CD4-positive, CD25-positive, alpha-beta regulatory T cell (primary cell): ENCODE results near the gene AGMO. TPM values are rescaled to one million over a fixed set of nuclear protein-coding genes. Genes with fewer than 3 reads are reported as not detected.
A peak's percentile ranks its signal among the peaks of the same experiment; 100 is the strongest.

ENCODE experiments used
- ATAC-seq, 2 donors: fragments of 150-1000 bp; cut with Tn5 transposase; one replicate each; pipeline ENCODE4 v1.10.0; 2021; ENCODE audit warnings: low read depth in 2 of 2, moderate number of reproducible peaks in 2 of 2, moderate library complexity in 1 of 2
- DNase-seq, 3 donors: peaks; one replicate each; pipeline versions ENCODE4 v3.0.0 to v3.0.0-alpha.2; 2012 to 2022; ENCODE audit warnings: mixed read lengths in 1 of 3
- H3K27ac ChIP-seq: one replicate; pipeline ENCODE4 v1.7.0; 2013; ENCODE audit warnings: mild to moderate bottlenecking, low read length; ENCODE audit not compliant: insufficient read depth, poor library complexity, severe bottlenecking
- H3K27me3 ChIP-seq: one replicate; pipeline ENCODE4 v1.7.0; 2013; ENCODE audit warnings: low read length; ENCODE audit not compliant: control insufficient read depth, insufficient read depth
- H3K36me3 ChIP-seq: one replicate; pipeline ENCODE4 v1.7.0; 2013; ENCODE audit warnings: mild to moderate bottlenecking, low read length, moderate library complexity; ENCODE audit not compliant: control insufficient read depth, insufficient read depth
- H3K4me1 ChIP-seq: 2 replicates; pipeline ENCODE4 v1.7.0; 2013; ENCODE audit warnings: mild to moderate bottlenecking, low read length; ENCODE audit not compliant: insufficient read depth, control insufficient read depth, poor library complexity, severe bottlenecking
- H3K4me3 ChIP-seq: one replicate; pipeline ENCODE4 v1.7.0; 2013; ENCODE audit warnings: low read depth, mild to moderate bottlenecking, low read length, moderate library complexity
- H3K9me3 ChIP-seq, 2 experiments: 1 replicate in 1 of 2; 2 replicates in 1 of 2; pipeline ENCODE4 v1.7.0; 2013; ENCODE audit warnings: low read length in 2 of 2, mild to moderate bottlenecking in 1 of 2, moderate library complexity in 1 of 2; ENCODE audit not compliant: control insufficient read depth in 2 of 2
- H3K27ac Mint-ChIP-seq, 3 donors: one replicate each; pipeline ENCODE4 v1.8.0; 2020 to 2022; ENCODE audit warnings: mild to moderate bottlenecking in 3 of 3, mixed read lengths in 3 of 3, moderate library complexity in 2 of 3
- H3K27me3 Mint-ChIP-seq: one replicate; pipeline ENCODE4 v1.8.0; 2022; ENCODE audit warnings: mild to moderate bottlenecking, mixed read lengths
- H3K36me3 Mint-ChIP-seq: one replicate; pipeline ENCODE4 v1.8.0; 2020; ENCODE audit warnings: mixed read lengths
- H3K4me1 Mint-ChIP-seq, 4 donors: one replicate each; pipeline ENCODE4 v1.8.0; 2020 to 2022; ENCODE audit warnings: mixed read lengths in 4 of 4, mild to moderate bottlenecking in 1 of 4
- H3K4me3 Mint-ChIP-seq, 4 donors: one replicate each; pipeline ENCODE4 v1.8.0; 2020 to 2022; ENCODE audit warnings: mild to moderate bottlenecking in 4 of 4, mixed read lengths in 4 of 4, moderate library complexity in 3 of 4
- H3K9me3 Mint-ChIP-seq, 7 donors: one replicate each; pipeline ENCODE4 v1.8.0; 2020 to 2022; ENCODE audit warnings: mixed read lengths in 7 of 7, mild to moderate bottlenecking in 3 of 7, moderate library complexity in 2 of 7
- polyA plus RNA-seq, 4 donors: library from polyadenylated mRNA; unstranded; fragments of 300-500 nt; fragmentation: Illumina TruSeq; gene quantifications; one replicate each; pipeline ENCODE4 v1.2.3, GENCODE V29; 2021
- total RNA-seq: library from RNA; stranded (reverse); gene quantifications from one replicate; pipeline ENCODE4 v1.2.3, GENCODE V29; 2022

The AGMO gene
- total and polyA plus RNA-seq, 5 donors from 2014 or later, result not detected

GRCh38 chr7:15515252-15515651 lies 46.6 kb downstream of the AGMO start:
- DNase-seq (no peak), ATAC-seq (no peak)
- no peaks in the 10 kb centered on the region for H3K27me3 ChIP-seq
- peaks cover 0 to 21% (median 7%) of the 10 kb centered on the region in 7 donors for H3K9me3 Mint-ChIP-seq
- no peaks in the 10 kb centered on the region for H3K36me3 Mint-ChIP-seq
- no peaks in the 10 kb centered on the region for H3K4me1 Mint-ChIP-seq
- H3K4me1 ChIP-seq, result no peaks in the 10 kb centered on the region
- H3K4me3 ChIP-seq, result no peak overlapping the region
- H3K27ac ChIP-seq, result no peak overlapping the region
- H3K36me3 ChIP-seq, result no peaks in the 10 kb centered on the region
- no peaks in the 10 kb centered on the region for H3K27me3 Mint-ChIP-seq
- H3K9me3 ChIP-seq, result no peaks in the 10 kb centered on the region
- no peak overlapping the region for H3K4me3 Mint-ChIP-seq
- no peak overlapping the region for H3K27ac Mint-ChIP-seq

GRCh38 chr7:15508258-15508657 lies 53.6 kb downstream of the AGMO start:
- Histone ChIP-seq H3K9me3 (peaks cover 0 to 4% of the 10 kb centered on the region in 2 experiments), H3K27me3 (no peaks in the 10 kb centered on the region), H3K36me3 (no peaks in the 10 kb centered on the region), H3K27ac (no peak overlapping the region), H3K4me3 (no peak overlapping the region), H3K4me1 (no peaks in the 10 kb centered on the region)
- Mint-ChIP-seq H3K36me3 (no peaks in the 10 kb centered on the region), H3K9me3 (peaks cover 0 to 20% (median 6%) of the 10 kb centered on the region in 7 donors), H3K27me3 (no peaks in the 10 kb centered on the region), H3K4me1 (no peaks in the 10 kb centered on the region), H3K27ac (no peak overlapping the region), H3K4me3 (peak overlapping the region in 1 of 4 donors; percentile 74)
- no peak for DNase-seq
- ATAC-seq, result no peak

GRCh38 chr7:15507708-15508107 lies 54.1 kb downstream of the AGMO start:
- Histone ChIP-seq H3K27me3 (no peaks in the 10 kb centered on the region), H3K4me3 (no peak overlapping the region), H3K4me1 (no peaks in the 10 kb centered on the region), H3K27ac (no peak overlapping the region), H3K9me3 (peaks cover 0 to 4% of the 10 kb centered on the region in 2 experiments), H3K36me3 (no peaks in the 10 kb centered on the region)
- ATAC-seq (no peak), DNase-seq (no peak)
- Mint-ChIP-seq H3K36me3 (no peaks in the 10 kb centered on the region), H3K9me3 (peaks cover 0 to 20% (median 6%) of the 10 kb centered on the region in 7 donors), H3K27ac (no peak overlapping the region), H3K4me3 (no peak overlapping the region), H3K4me1 (no peaks in the 10 kb centered on the region), H3K27me3 (no peaks in the 10 kb centered on the region)

GRCh38 chr7:15507171-15507570 lies 54.6 kb downstream of the AGMO start:
- Mint-ChIP-seq H3K27me3 (no peaks in the 10 kb centered on the region), H3K4me1 (no peaks in the 10 kb centered on the region), H3K27ac (no peak overlapping the region), H3K9me3 (peaks cover 0 to 24% (median 6%) of the 10 kb centered on the region in 7 donors), H3K4me3 (no peak overlapping the region), H3K36me3 (no peaks in the 10 kb centered on the region)
- no peak for ATAC-seq
- H3K27me3 ChIP-seq, result no peaks in the 10 kb centered on the region
- DNase-seq, result no peak
- H3K27ac ChIP-seq, result no peak overlapping the region
- no peak overlapping the region for H3K4me3 ChIP-seq
- no peaks in the 10 kb centered on the region for H3K4me1 ChIP-seq
- H3K9me3 ChIP-seq, result peaks cover 0 to 4% of the 10 kb centered on the region in 2 experiments
- H3K36me3 ChIP-seq, result no peaks in the 10 kb centered on the region

- Mint-ChIP-seq H3K27ac (no peak overlapping the region), H3K36me3 (no peaks in the 10 kb centered on the region), H3K4me3 (no peak overlapping the region), H3K27me3 (no peaks in the 10 kb centered on the region), H3K4me1 (no peaks in the 10 kb centered on the region), H3K9me3 (peaks cover 0 to 24% (median 9%) of the 10 kb centered on the region in 7 donors)
- H3K4me3 ChIP-seq, result no peak overlapping the region
- H3K36me3 ChIP-seq, result no peaks in the 10 kb centered on the region
- ATAC-seq, result no peak
- no peaks in the 10 kb centered on the region for H3K27me3 ChIP-seq
- no peak for DNase-seq
- H3K4me1 ChIP-seq, result no peaks in the 10 kb centered on the region
- H3K9me3 ChIP-seq, result peaks cover 0 to 4% of the 10 kb centered on the region in 2 experiments
- H3K27ac ChIP-seq, result no peak overlapping the region
Observed at GRCh38 chr7:15505761-15506160, 56.1 kb downstream of the AGMO start.

GRCh38 chr7:15504351-15504750 lies 57.5 kb downstream of the AGMO start:
- no peak overlapping the region for H3K27ac ChIP-seq
- Mint-ChIP-seq H3K4me3 (peak overlapping the region in 1 of 4 donors; percentile 51), H3K4me1 (no peaks in the 10 kb centered on the region)

GRCh38 chr7:15503603-15504290 lies 58.1 kb downstream of the AGMO start:
- H3K4me1 Mint-ChIP-seq, result no peaks in the 10 kb centered on the region
- no peak overlapping the region for H3K27ac Mint-ChIP-seq
- H3K9me3 Mint-ChIP-seq, result peaks cover 0 to 27% (median 7%) of the 10 kb centered on the region in 7 donors
- no peaks in the 10 kb centered on the region for H3K27me3 ChIP-seq
- no peaks in the 10 kb centered on the region for H3K36me3 Mint-ChIP-seq
- DNase-seq (no peak), ATAC-seq (no peak)
- no peaks in the 10 kb centered on the region for H3K4me1 ChIP-seq
- no peak overlapping the region for H3K4me3 Mint-ChIP-seq
- no peaks in the 10 kb centered on the region for H3K36me3 ChIP-seq
- no peaks in the 10 kb centered on the region for H3K27me3 Mint-ChIP-seq
- H3K4me3 ChIP-seq, result no peak overlapping the region
- no peak overlapping the region for H3K27ac ChIP-seq
- peaks cover 0 to 4% of the 10 kb centered on the region in 2 experiments for H3K9me3 ChIP-seq

More at GRCh38 chr7:15504351-15504750, 57.5 kb downstream of the AGMO start:
- Histone ChIP-seq H3K9me3 (peaks cover 0 to 4% of the 10 kb centered on the region in 2 experiments), H3K27me3 (no peaks in the 10 kb centered on the region), H3K36me3 (no peaks in the 10 kb centered on the region), H3K4me3 (no peak overlapping the region), H3K4me1 (no peaks in the 10 kb centered on the region)
- no peak overlapping the region for H3K27ac Mint-ChIP-seq
- ATAC-seq (no peak), DNase-seq (no peak)
- H3K36me3 Mint-ChIP-seq, result no peaks in the 10 kb centered on the region
- peaks cover 0 to 27% (median 7%) of the 10 kb centered on the region in 7 donors for H3K9me3 Mint-ChIP-seq
- H3K27me3 Mint-ChIP-seq, result no peaks in the 10 kb centered on the region

- H3K27me3 ChIP-seq, result no peaks in the 10 kb centered on the region
- H3K4me1 ChIP-seq, result no peaks in the 10 kb centered on the region
- no peak for ATAC-seq
- Mint-ChIP-seq H3K27ac (no peak overlapping the region), H3K4me3 (no peak overlapping the region), H3K9me3 (peaks cover 0 to 32% (median 9%) of the 10 kb centered on the region in 7 donors), H3K36me3 (no peaks in the 10 kb centered on the region), H3K27me3 (no peaks in the 10 kb centered on the region), H3K4me1 (no peaks in the 10 kb centered on the region)
- H3K4me3 ChIP-seq, result no peak overlapping the region
- no peak overlapping the region for H3K27ac ChIP-seq
- no peak for DNase-seq
- H3K36me3 ChIP-seq, result no peaks in the 10 kb centered on the region
- no peaks in the 10 kb centered on the region for H3K9me3 ChIP-seq
Observed at GRCh38 chr7:15498465-15498864, 63.4 kb downstream of the AGMO start.
